Tibial nerve (tissue), 4 donors: ENCODE measurements around the gene PRXL2C. TPM values are rescaled to one million over a fixed set of nuclear protein-coding genes. Genes with fewer than 3 reads are reported as not detected.

Source experiments
- DNase-seq, 2 donors: peaks; one replicate each; pipeline ENCODE4 v3.0.0-alpha.2; 2019; ENCODE audit warnings: low spot score in 2 of 2
- H3K27ac ChIP-seq, 4 donors: fragments of 200-600 bp; sonication (generic) in 3 of 4; one replicate each; pipeline ENCODE4 v1.5.1; 2017 to 2019; ENCODE audit warnings: mild to moderate bottlenecking in 1 of 4
- H3K27me3 ChIP-seq, 2 donors: fragments of 200-600 bp; sonication (generic) in 1 of 2; one replicate each; pipeline versions ENCODE4 v1.5.1 to v1.6.0; 2017 to 2019
- H3K36me3 ChIP-seq, 3 donors: fragments of 200-600 bp; sonication (generic); one replicate each; pipeline ENCODE4 v1.5.1; 2018 to 2019
- H3K4me1 ChIP-seq, 4 donors: fragments of 200-600 bp; sonication (generic) in 3 of 4; one replicate each; pipeline ENCODE4 v1.5.1; 2017 to 2019
- H3K4me3 ChIP-seq, 4 donors: fragments of 200-600 bp; sonication (generic) in 3 of 4; one replicate each; pipeline ENCODE4 v1.5.1; 2017 to 2019; ENCODE audit warnings: mild to moderate bottlenecking in 1 of 4, moderate library complexity in 1 of 4
- H3K9me3 ChIP-seq, 4 donors: fragments of 200-600 bp; sonication (generic) in 3 of 4; one replicate each; pipeline ENCODE4 v1.5.1; 2017 to 2019
- CTCF ChIP-seq, 5 experiments: fragments of 200-600 bp in 3 of 5; fragments of 450-650 bp in 2 of 5; sonication (generic) in 3 of 5; IDR thresholded peaks; one replicate each; pipeline ENCODE4 v1.5.1; 2016 to 2019; ENCODE audit warnings: antibody characterized with exemption in 5 of 5, mild to moderate bottlenecking in 3 of 5, moderate library complexity in 2 of 5
- EP300 ChIP-seq, 2 donors: sonication (generic); formaldehyde crosslinking; IDR thresholded peaks; one replicate each; pipeline ENCODE4 v1.6.1; 2017; ENCODE audit warnings: antibody characterized with exemption in 2 of 2, mild to moderate bottlenecking in 1 of 2
- POLR2A ChIP-seq, 2 donors: fragments of 450-650 bp; IDR thresholded peaks; one replicate each; pipeline ENCODE4 v1.6.1; 2017; ENCODE audit warnings: antibody characterized with exemption in 2 of 2, mild to moderate bottlenecking in 2 of 2, moderate library complexity in 2 of 2
- WGBS, 2 donors: methylation state at CpG; one replicate each; pipeline ENCODE4 v1.1.5; 2018; 5-methylcytosine and 5-hydroxymethylcytosine counted together
- total RNA-seq, 4 donors: library from RNA; depleted of rRNA; stranded (reverse); fragments of >200 nt; gene quantifications; one replicate each; pipeline ENCODE4 v1.1.0, GENCODE V29; 2016

Gene PRXL2C
- total RNA-seq, 4 donors from 2014 or later, result 14.9 to 52.7 (median 20.6) TPM

GRCh38 chr9:96605328-96605727 is 49.8 kb downstream of the PRXL2C start:
- no peak overlapping the region for H3K4me3 ChIP-seq

GRCh38 chr9:96604004-96604319 is 51.2 kb downstream of the PRXL2C start:
- peak in 1 of 2 donors; percentile 41 for DNase-seq
- Histone ChIP-seq H3K4me3 (no peak overlapping the region), H3K4me1 (no peaks in the 10 kb centered on the region), H3K27ac (peak overlapping the region in 1 of 4 donors; percentile 45), H3K27me3 (no peaks in the 10 kb centered on the region), H3K9me3 (no peaks in the 10 kb centered on the region), H3K36me3 (no peaks in the 10 kb centered on the region)
- TF ChIP-seq EP300 (IDR thresholded peaks at IDR 0.05), result peak in 1 of 2 donors; percentile 81
- no peak for TF ChIP-seq POLR2A (IDR thresholded peaks at IDR 0.05)
- 60 to 77% methylated on average over 3 of the region's 3 CpGs for WGBS, 2 donors

More at GRCh38 chr9:96605328-96605727, 49.8 kb downstream of the PRXL2C start:
- Histone ChIP-seq H3K27me3 (no peaks in the 10 kb centered on the region), H3K36me3 (no peaks in the 10 kb centered on the region), H3K27ac (no peak overlapping the region), H3K4me1 (no peaks in the 10 kb centered on the region), H3K9me3 (no peaks in the 10 kb centered on the region)
- no peak for DNase-seq
- WGBS, 2 donors, result 85 to 91% methylated on average over 3 of the region's 3 CpGs
- TF ChIP-seq CTCF (IDR thresholded peaks at IDR 0.05) (no peak), EP300 (IDR thresholded peaks at IDR 0.05) (no peak), POLR2A (IDR thresholded peaks at IDR 0.05) (no peak)

- TF ChIP-seq CTCF (IDR thresholded peaks at IDR 0.05) (no peak), EP300 (IDR thresholded peaks at IDR 0.05) (peak in 1 of 2 donors; percentile 8), POLR2A (IDR thresholded peaks at IDR 0.05) (no peak)
- no peaks in the 10 kb centered on the region for H3K27me3 ChIP-seq
- 74 to 75% methylated on average over 8 of the region's 8 CpGs for WGBS, 2 donors
These were observed 51.7 kb downstream of the PRXL2C start for GRCh38 chr9:96603305-96604003.

GRCh38 chr9:96599298-96599697 is 55.8 kb downstream of the PRXL2C start:
- no peaks in the 10 kb centered on the region for H3K36me3 ChIP-seq
- H3K27me3 ChIP-seq, result no peaks in the 10 kb centered on the region
- H3K4me3 ChIP-seq, result no peak overlapping the region
- H3K27ac ChIP-seq, result no peak overlapping the region
- H3K4me1 ChIP-seq, result no peaks in the 10 kb centered on the region
- no peak for DNase-seq
- no peaks in the 10 kb centered on the region for H3K9me3 ChIP-seq
- WGBS, 2 donors, result 87 to 90% methylated on average over 5 of the region's 5 CpGs
- TF ChIP-seq POLR2A (IDR thresholded peaks at IDR 0.05) (no peak), EP300 (IDR thresholded peaks at IDR 0.05) (no peak), CTCF (IDR thresholded peaks at IDR 0.05) (no peak)

More at GRCh38 chr9:96603305-96604003, 51.7 kb downstream of the PRXL2C start:
- no peaks in the 10 kb centered on the region for H3K36me3 ChIP-seq
- no peak overlapping the region for H3K4me3 ChIP-seq
- no peaks in the 10 kb centered on the region for H3K9me3 ChIP-seq
- no peak for DNase-seq
- no peaks in the 10 kb centered on the region for H3K4me1 ChIP-seq
- H3K27ac ChIP-seq, result peak overlapping the region in 1 of 4 donors; percentile 45

- 91 to 94% methylated on average over 5 of the region's 5 CpGs for WGBS, 2 donors
- Histone ChIP-seq H3K9me3 (no peaks in the 10 kb centered on the region), H3K27ac (no peak overlapping the region), H3K36me3 (no peaks in the 10 kb centered on the region), H3K4me3 (no peak overlapping the region), H3K27me3 (no peaks in the 10 kb centered on the region), H3K4me1 (no peaks in the 10 kb centered on the region)
- TF ChIP-seq EP300 (IDR thresholded peaks at IDR 0.05) (no peak), CTCF (IDR thresholded peaks at IDR 0.05) (no peak), POLR2A (IDR thresholded peaks at IDR 0.05) (no peak)
- DNase-seq, result no peak
These were observed 58.5 kb downstream of the PRXL2C start for GRCh38 chr9:96596601-96597111.

Other genes with a start within 250 kb of the PRXL2C start
- gene ZNF367, start 236.9 kb downstream of the PRXL2C start, total RNA-seq, result 1 to 10 TPM; 2.5 to 4.3 (median 3.1) TPM
- 10 to 100 TPM; 42.8 to 50.0 (median 46.3) TPM for gene HABP4, start 205.1 kb downstream of the PRXL2C start, total RNA-seq
- gene CDC14B, start 35.5 kb downstream of the PRXL2C start, total RNA-seq, result 10 to 100 TPM; 25.9 to 34.1 (median 27.6) TPM
- 10 to 100 TPM; 10.0 to 17.3 (median 11.1) TPM for gene ZNF510, start 122.8 kb upstream of the PRXL2C start, total RNA-seq
- 10 to 100 TPM in 2 of 4 donors, 1 to 10 TPM in 2; 8.0 to 15.9 (median 9.6) TPM for gene ZNF782, start 199.2 kb upstream of the PRXL2C start, total RNA-seq